CMK (cell line): ENCODE measurements around the gene DYNC1I1.

ENCODE experiments used
- DNase-seq: peaks from one replicate; pipeline ENCODE4 v3.0.0-alpha.2; 2010; ENCODE audit warnings: low read depth

Gene DYNC1I1

GRCh38 chr7:95971716-95972115 is 199.4 kb downstream of the DYNC1I1 start:
- no peak for DNase-seq

GRCh38 chr7:95972523-95972922 is 200.2 kb downstream of the DYNC1I1 start:
- DNase-seq, result no peak

GRCh38 chr7:95974108-95974507 is 201.8 kb downstream of the DYNC1I1 start:
- no peak for DNase-seq

GRCh38 chr7:95976369-95977060 is 204.2 kb downstream of the DYNC1I1 start:
- no peak for DNase-seq

- no peak for DNase-seq
Measured at GRCh38 chr7:95977994-95978393, 205.6 kb downstream of the DYNC1I1 start.

GRCh38 chr7:95980167-95980566 is 207.8 kb downstream of the DYNC1I1 start:
- no peak for DNase-seq

- no peak for DNase-seq
Measured at GRCh38 chr7:95980706-95981105, 208.4 kb downstream of the DYNC1I1 start.

- DNase-seq, result no peak
Measured at GRCh38 chr7:95986178-95986764, 213.9 kb downstream of the DYNC1I1 start.

GRCh38 chr7:95989301-95989700 is 216.9 kb downstream of the DYNC1I1 start:
- no peak for DNase-seq

- DNase-seq, result no peak
Measured at GRCh38 chr7:95993380-95993779, 221.0 kb downstream of the DYNC1I1 start.

GRCh38 chr7:95996174-95996573 is 223.8 kb downstream of the DYNC1I1 start:
- no peak for DNase-seq

GRCh38 chr7:95996886-95997285 is 224.5 kb downstream of the DYNC1I1 start:
- no peak for DNase-seq

- DNase-seq, result no peak
Measured at GRCh38 chr7:95997632-95998031, 225.3 kb downstream of the DYNC1I1 start.

- no peak for DNase-seq
Measured at GRCh38 chr7:95999481-95999880, 227.1 kb downstream of the DYNC1I1 start.

- no peak for DNase-seq
Measured at GRCh38 chr7:96004578-96004977, 232.2 kb downstream of the DYNC1I1 start.

- DNase-seq, result no peak
Measured at GRCh38 chr7:96005271-96005670, 232.9 kb downstream of the DYNC1I1 start.

GRCh38 chr7:96009148-96009547 is 236.8 kb downstream of the DYNC1I1 start:
- DNase-seq, result no peak

GRCh38 chr7:96013836-96014235 is 241.5 kb downstream of the DYNC1I1 start:
- DNase-seq, result no peak

- no peak for DNase-seq
Measured at GRCh38 chr7:96014617-96015016, 242.3 kb downstream of the DYNC1I1 start.

- no peak for DNase-seq
Measured at GRCh38 chr7:96016056-96016586, 243.8 kb downstream of the DYNC1I1 start.

- no peak for DNase-seq
Measured at GRCh38 chr7:96016735-96017134, 244.4 kb downstream of the DYNC1I1 start.

- no peak for DNase-seq
Measured at GRCh38 chr7:96017877-96018276, 245.5 kb downstream of the DYNC1I1 start.

- no peak for DNase-seq
Measured at GRCh38 chr7:96021568-96021967, 249.2 kb downstream of the DYNC1I1 start.

GRCh38 chr7:96023387-96023786 is 251.0 kb downstream of the DYNC1I1 start:
- DNase-seq, result no peak
